Neural progenitor cell (in vitro differentiated cells): Measurements from ENCODE around the gene HLTF. TPM values are rescaled to one million over a fixed set of nuclear protein-coding genes. Genes with fewer than 3 reads are reported as not detected.

Source experiments
- DNase-seq: peaks from one replicate; pipeline ENCODE4 v3.0.0-alpha.2; 2016; ENCODE audit warnings: low spot score
- H2AFZ ChIP-seq: fragments of 200-600 bp; sonication (generic); replicated peaks from 2 replicates; pipeline ENCODE4 v1.6.1; 2016; ENCODE audit warnings: antibody characterized with exemption
- H3F3A ChIP-seq: fragments of 200-600 bp; sonication (generic); 2 replicates; pipeline ENCODE4 v1.6.1; 2016; ENCODE audit warnings: antibody characterized with exemption, low read depth
- H3K27ac ChIP-seq: fragments of 200-600 bp; sonication (generic); 2 replicates; pipeline ENCODE4 v1.5.1; 2016; ENCODE audit warnings: mild to moderate bottlenecking
- H3K27me3 ChIP-seq: fragments of 200-600 bp; sonication (generic); 2 replicates; pipeline ENCODE4 v1.6.1; 2016; ENCODE audit warnings: mild to moderate bottlenecking, moderate library complexity
- H3K36me3 ChIP-seq: fragments of 200-600 bp; sonication (generic); 2 replicates; pipeline ENCODE4 v1.5.1; 2016
- H3K4me1 ChIP-seq: fragments of 200-600 bp; sonication (generic); 2 replicates; pipeline ENCODE4 v1.6.1; 2016; ENCODE audit warnings: mixed run types
- H3K4me2 ChIP-seq: fragments of 200-600 bp; sonication (generic); 2 replicates; pipeline ENCODE4 v1.6.1; 2016
- H3K4me3 ChIP-seq: fragments of 200-600 bp; sonication (generic); 2 replicates; pipeline ENCODE4 v1.5.1; 2016
- H3K79me2 ChIP-seq: fragments of 200-600 bp; sonication (generic); 2 replicates; pipeline ENCODE4 v1.6.1; 2016; ENCODE audit warnings: low read depth
- H3K9ac ChIP-seq: fragments of 200-600 bp; sonication (generic); 2 replicates; pipeline ENCODE4 v1.6.1; 2016
- H3K9me3 ChIP-seq: fragments of 200-600 bp; sonication (generic); 2 replicates; pipeline ENCODE4 v1.5.1; 2016; ENCODE audit warnings: low read depth
- H4K20me1 ChIP-seq: fragments of 200-600 bp; sonication (generic); 2 replicates; pipeline ENCODE4 v1.6.1; 2016; ENCODE audit warnings: low read depth
- H3K27ac Mint-ChIP-seq: 3 replicates; pipeline ENCODE4 v1.8.0; 2021; ENCODE audit warnings: mixed read lengths
- H3K27me3 Mint-ChIP-seq: 2 replicates; pipeline ENCODE4 v1.8.0; 2022; ENCODE audit warnings: low read depth, mild to moderate bottlenecking, inconsistent platforms, moderate library complexity, mixed read lengths; ENCODE audit not compliant: insufficient read depth
- H3K36me3 Mint-ChIP-seq: 3 replicates; pipeline ENCODE4 v1.8.0; 2021; ENCODE audit warnings: mixed read lengths
- H3K4me1 Mint-ChIP-seq: 3 replicates; pipeline ENCODE4 v1.8.0; 2021; ENCODE audit warnings: mixed read lengths
- H3K4me3 Mint-ChIP-seq: 3 replicates; pipeline ENCODE4 v1.8.0; 2021; ENCODE audit warnings: mild to moderate bottlenecking, moderate library complexity, mixed read lengths
- H3K9me3 Mint-ChIP-seq: 3 replicates; pipeline ENCODE4 v1.8.0; 2020; ENCODE audit warnings: mixed read lengths
- CTCF ChIP-seq: fragments of 200-600 bp; sonication (generic); IDR thresholded peaks from 2 replicates; pipeline ENCODE4 v1.5.1; 2017; ENCODE audit warnings: antibody characterized with exemption, mild to moderate bottlenecking
- EZH2 ChIP-seq: fragments of 200-600 bp; sonication (generic); IDR thresholded peaks from 2 replicates; pipeline ENCODE4 v1.6.1; 2017; ENCODE audit warnings: antibody characterized with exemption, mild to moderate bottlenecking, moderate library complexity
- EZH2phosphoT487 ChIP-seq: fragments of 200-600 bp; sonication (generic); IDR thresholded peaks from 2 replicates; pipeline ENCODE4 v1.6.1; 2017; ENCODE audit warnings: antibody characterized with exemption
- total RNA-seq: library from RNA; depleted of rRNA; stranded (reverse); fragments of >200 nt; gene quantifications from 2 replicates; pipeline ENCODE4 v1.2.3, GENCODE V29; 2015; ENCODE audit warnings: low replicate concordance

Gene HLTF
- total RNA-seq, 1 donor from 2014 or later = 76.1 TPM

- no peak for DNase-seq
- H3K4me3 ChIP-seq = no peak overlapping the region
- H3K27ac ChIP-seq = no peak overlapping the region
- Mint-ChIP-seq H3K27ac (no peak overlapping the region), H3K27me3 (peaks cover 3% of the 10 kb centered on the region), H3K4me1 (no peaks in the 10 kb centered on the region), H3K9me3 (no peaks in the 10 kb centered on the region), H3K4me3 (no peak overlapping the region), H3K36me3 (peaks cover 5% of the 10 kb centered on the region)
- H3K4me1 ChIP-seq = no peaks in the 10 kb centered on the region
- no peaks in the 10 kb centered on the region for H3K36me3 ChIP-seq
- no peaks in the 10 kb centered on the region for H3F3A ChIP-seq
- TF ChIP-seq EZH2phosphoT487 (no peak), EZH2 (no peak), CTCF (no peak)
- H4K20me1 ChIP-seq = no peaks in the 10 kb centered on the region
- no peak overlapping the region for H2AFZ ChIP-seq
- H3K27me3 ChIP-seq = no peaks in the 10 kb centered on the region
- H3K9me3 ChIP-seq = no peaks in the 10 kb centered on the region
- H3K4me2 ChIP-seq = no peak overlapping the region
- H3K79me2 ChIP-seq = no peaks in the 10 kb centered on the region
- no peak overlapping the region for H3K9ac ChIP-seq
Observed at GRCh38 chr3:149016669-149017541, 69.4 kb downstream of the HLTF start.

GRCh38 chr3:149016242-149016641 lies 70.1 kb downstream of the HLTF start:
- no peak overlapping the region for H3K27ac ChIP-seq

GRCh38 chr3:149015393-149015792 lies 70.9 kb downstream of the HLTF start:
- Histone ChIP-seq H3K27me3 (no peaks in the 10 kb centered on the region), H4K20me1 (no peaks in the 10 kb centered on the region), H2AFZ (no peak overlapping the region), H3K36me3 (no peaks in the 10 kb centered on the region), H3K9me3 (no peaks in the 10 kb centered on the region), H3K4me3 (no peak overlapping the region), H3F3A (no peaks in the 10 kb centered on the region), H3K79me2 (no peaks in the 10 kb centered on the region), H3K4me1 (no peaks in the 10 kb centered on the region), H3K27ac (no peak overlapping the region), H3K4me2 (no peak overlapping the region), H3K9ac (no peak overlapping the region)
- Mint-ChIP-seq H3K27ac (peak overlapping the region; percentile 15), H3K36me3 (peaks cover 12% of the 10 kb centered on the region), H3K4me3 (no peak overlapping the region), H3K9me3 (no peaks in the 10 kb centered on the region), H3K27me3 (peaks cover 3% of the 10 kb centered on the region), H3K4me1 (peaks cover 3% of the 10 kb centered on the region)
- no peak for DNase-seq
- TF ChIP-seq CTCF = no peak
- TF ChIP-seq EZH2 = no peak
- TF ChIP-seq EZH2phosphoT487 = no peak

More at GRCh38 chr3:149016242-149016641, 70.1 kb downstream of the HLTF start:
- H3K36me3 ChIP-seq = no peaks in the 10 kb centered on the region
- Mint-ChIP-seq H3K36me3 (peaks cover 7% of the 10 kb centered on the region), H3K27ac (no peak overlapping the region), H3K9me3 (no peaks in the 10 kb centered on the region), H3K4me1 (no peaks in the 10 kb centered on the region), H3K4me3 (no peak overlapping the region), H3K27me3 (peaks cover 3% of the 10 kb centered on the region)
- H3F3A ChIP-seq = no peaks in the 10 kb centered on the region
- no peaks in the 10 kb centered on the region for H3K4me1 ChIP-seq
- H2AFZ ChIP-seq = no peak overlapping the region
- DNase-seq = no peak
- no peaks in the 10 kb centered on the region for H4K20me1 ChIP-seq
- no peak overlapping the region for H3K9ac ChIP-seq
- no peaks in the 10 kb centered on the region for H3K9me3 ChIP-seq
- TF ChIP-seq CTCF (no peak), EZH2phosphoT487 (no peak), EZH2 (no peak)
- H3K4me2 ChIP-seq = no peak overlapping the region
- no peaks in the 10 kb centered on the region for H3K27me3 ChIP-seq
- no peak overlapping the region for H3K4me3 ChIP-seq
- no peaks in the 10 kb centered on the region for H3K79me2 ChIP-seq
